CD4-positive, alpha-beta T cell treated with Interferon alpha-2 for 1 hour (primary cell): ENCODE data around the gene CRB3.

Experiments
- DNase-seq, 2 donors: peaks; one replicate each; pipeline ENCODE4 v3.0.0-alpha.2; 2020 to 2022

Gene CRB3

GRCh38 chr19:6433165-6433564 is 30.9 kb upstream of the CRB3 start:
- no peak for DNase-seq

- DNase-seq, result no peak
Observed at GRCh38 chr19:6433663-6434062, 30.4 kb upstream of the CRB3 start, which contains the start of gene SLC25A41. SLC25A41 (minus strand) TSS chr19:6433763; CDS start chr19:6433693, 70 bp downstream.

- no peak for DNase-seq
Observed at GRCh38 chr19:6439743-6440142, 24.3 kb upstream of the CRB3 start.

GRCh38 chr19:6440905-6441304 is 23.2 kb upstream of the CRB3 start:
- no peak for DNase-seq

- DNase-seq, result no peak
Observed at GRCh38 chr19:6442087-6442688, 21.9 kb upstream of the CRB3 start.

GRCh38 chr19:6443986-6444385 is 20.1 kb upstream of the CRB3 start:
- DNase-seq, result no peak

GRCh38 chr19:6446452-6446851 is 17.6 kb upstream of the CRB3 start:
- DNase-seq, result no peak

GRCh38 chr19:6448045-6448444 is 16.0 kb upstream of the CRB3 start:
- DNase-seq, result no peak

GRCh38 chr19:6450166-6450565 is 13.9 kb upstream of the CRB3 start:
- no peak for DNase-seq

- DNase-seq, result no peak
Observed at GRCh38 chr19:6451583-6452222, 12.4 kb upstream of the CRB3 start.

GRCh38 chr19:6452223-6452614 is 11.9 kb upstream of the CRB3 start:
- DNase-seq, result no peak

- no peak for DNase-seq
Observed at GRCh38 chr19:6452899-6453298, 11.2 kb upstream of the CRB3 start.

GRCh38 chr19:6453951-6454565 is 10.0 kb upstream of the CRB3 start:
- no peak for DNase-seq

- DNase-seq, result no peak
Observed at GRCh38 chr19:6455924-6456323, 8.1 kb upstream of the CRB3 start.

GRCh38 chr19:6457958-6458694 is 5.9 kb upstream of the CRB3 start:
- no peak for DNase-seq

- DNase-seq, result no peak
Observed at GRCh38 chr19:6458695-6459261, 5.3 kb upstream of the CRB3 start.

GRCh38 chr19:6459262-6460098 is 4.6 kb upstream of the CRB3 start, which contains the start of gene SLC25A23:
SLC25A23 (minus strand) TSS chr19:6459792; CDS start chr19:6459628, 164 bp downstream.
- peak; percentile 54 to 67 for DNase-seq

GRCh38 chr19:6460099-6460884 is 3.8 kb upstream of the CRB3 start:
- DNase-seq, result peak; percentile 93 to 98

- DNase-seq, result no peak
Observed at GRCh38 chr19:6465006-6465405, 935 bp downstream of the CRB3 start.

- DNase-seq, result no peak
Observed at GRCh38 chr19:6465663-6466062, 1.6 kb downstream of the CRB3 start.

GRCh38 chr19:6466526-6467248 is 2.6 kb downstream of the CRB3 start:
- DNase-seq, result no peak
